Measurements from ENCODE around the gene DHX40. TPM values are rescaled to one million over a fixed set of nuclear protein-coding genes. Genes with fewer than 3 reads are reported as not detected.

The DHX40 gene, protein sequence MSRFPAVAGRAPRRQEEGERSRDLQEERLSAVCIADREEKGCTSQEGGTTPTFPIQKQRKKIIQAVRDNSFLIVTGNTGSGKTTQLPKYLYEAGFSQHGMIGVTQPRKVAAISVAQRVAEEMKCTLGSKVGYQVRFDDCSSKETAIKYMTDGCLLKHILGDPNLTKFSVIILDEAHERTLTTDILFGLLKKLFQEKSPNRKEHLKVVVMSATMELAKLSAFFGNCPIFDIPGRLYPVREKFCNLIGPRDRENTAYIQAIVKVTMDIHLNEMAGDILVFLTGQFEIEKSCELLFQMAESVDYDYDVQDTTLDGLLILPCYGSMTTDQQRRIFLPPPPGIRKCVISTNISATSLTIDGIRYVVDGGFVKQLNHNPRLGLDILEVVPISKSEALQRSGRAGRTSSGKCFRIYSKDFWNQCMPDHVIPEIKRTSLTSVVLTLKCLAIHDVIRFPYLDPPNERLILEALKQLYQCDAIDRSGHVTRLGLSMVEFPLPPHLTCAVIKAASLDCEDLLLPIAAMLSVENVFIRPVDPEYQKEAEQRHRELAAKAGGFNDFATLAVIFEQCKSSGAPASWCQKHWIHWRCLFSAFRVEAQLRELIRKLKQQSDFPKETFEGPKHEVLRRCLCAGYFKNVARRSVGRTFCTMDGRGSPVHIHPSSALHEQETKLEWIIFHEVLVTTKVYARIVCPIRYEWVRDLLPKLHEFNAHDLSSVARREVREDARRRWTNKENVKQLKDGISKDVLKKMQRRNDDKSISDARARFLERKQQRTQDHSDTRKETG
- total RNA-seq (2014; rRNA removed; shearing (Covaris generic)) (28.6 and 31.4 TPM in 2 replicates), total RNA-seq (2022) (32.8 and 33.2 TPM in 2 replicates), Bru-seq, nascent RNA (percentile 71 among the genes with signal in this experiment), BruChase-seq, experiment 1, labeled RNA remaining after a 6-hour chase (percentile 69 among the genes with signal in this experiment), BruChase-seq, experiment 2, labeled RNA remaining after a 2-hour chase (percentile 78 among the genes with signal in this experiment)
- long read RNA-seq, transcript DHX40-201 (18 exons, 3,660 nt): major isoform, 22 of 34 reads
- long read RNA-seq, partial matches to known transcripts: 6 of 34 reads
- long read RNA-seq, other reads (novel, unspliced or antisense): 6 of 34 reads

DNA sequence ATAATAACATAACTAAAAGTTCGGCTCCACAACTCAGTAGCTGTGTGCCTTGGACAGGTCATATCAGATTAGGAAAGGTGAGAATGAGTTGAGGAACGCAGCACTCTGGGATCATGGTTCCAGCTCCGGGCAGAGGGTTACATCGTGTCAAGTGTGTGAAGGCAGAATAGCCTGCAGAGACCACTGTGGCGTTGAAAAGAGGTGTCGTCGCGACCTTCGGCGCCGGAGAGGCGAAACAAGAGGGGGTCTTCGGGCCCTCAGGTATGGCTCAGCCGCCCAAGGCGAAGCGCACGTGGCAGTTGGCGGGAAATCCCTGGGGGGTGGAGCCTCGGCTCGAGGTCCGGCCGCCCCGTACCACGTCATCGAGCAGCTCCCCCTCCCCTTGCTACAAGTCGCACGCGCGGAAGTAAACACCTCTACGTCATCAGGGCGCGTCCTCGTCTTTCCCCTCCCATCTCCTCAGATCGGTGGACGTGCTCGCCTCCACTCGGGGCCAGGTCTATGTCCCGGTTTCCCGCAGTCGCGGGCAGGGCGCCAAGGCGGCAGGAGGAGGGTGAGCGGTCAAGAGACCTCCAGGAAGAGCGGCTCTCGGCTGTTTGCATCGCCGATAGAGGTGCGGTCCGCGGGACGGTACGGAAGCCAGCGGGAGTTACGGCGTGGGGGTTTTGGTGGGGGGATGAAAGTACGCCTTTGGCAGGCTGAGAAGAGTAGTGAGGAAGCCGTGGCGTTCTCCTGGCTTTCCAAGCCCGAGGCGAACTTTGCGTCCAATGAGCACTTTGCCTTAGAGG lies at the start of gene DHX40:
DHX40 (plus strand) TSS at position 440 of the 788 bp plus-strand sequence; CDS start at position 502, 62 bp downstream.
- peak within 1 kb of the TSS; percentile 33 for H3K27ac ChIP-seq (ENCODE audit: low read depth, low read length, poor library complexity, severe bottlenecking)
- peak within 1 kb of the TSS; percentile 94 for H2AFZ ChIP-seq (ENCODE audit: low read length)
- CTCF ChIA-PET (ENCODE audit: unreplicated experiment): no interaction called here
- H3K36me3 ChIP-seq (ENCODE audit: insufficient read depth, low read length): peaks cover 1% of the 10 kb centered on the region; the same call in 1 of the 2 replicates
- POLR2A ChIA-PET: interaction anchor here (0.6 to 1.1 kb wide), 5 partner anchors 117 to 1033 kb away, joined by 3 to 9 read pairs (median 3); no protein-coding TSS in a partner anchor
- H3K9me3 ChIP-seq (ENCODE audit: low read length): peaks cover 7% of the 10 kb centered on the region; the same call in 1 of the 2 replicates
- peak within 1 kb of the TSS; percentile 68 for H3K4me2 ChIP-seq (ENCODE audit: low read length)
- no peaks in the 10 kb centered on the region for H4K20me1 ChIP-seq (ENCODE audit: insufficient read depth, low read length)
- no TSS peak for BruUV-seq (replicated peaks)
- peaks cover 14% of the 10 kb centered on the region for H3K4me1 ChIP-seq (ENCODE audit: insufficient read depth, low read length, poor library complexity, severe bottlenecking)
- H3K9me2 ChIP-seq (ENCODE audit: insufficient read depth, low read length): no peaks in the 10 kb centered on the region
- DNase-seq (ENCODE audit: low spot score): peak; percentile 96
- intact Hi-C loops (cut with micrococcal nuclease; ENCODE audit: unreplicated experiment): loop anchor here (1.0 kb wide), 1 partner anchor 54 kb away; the partner anchor contains the start of gene CLTC
- TF ChIP-seq, protein P1, sequence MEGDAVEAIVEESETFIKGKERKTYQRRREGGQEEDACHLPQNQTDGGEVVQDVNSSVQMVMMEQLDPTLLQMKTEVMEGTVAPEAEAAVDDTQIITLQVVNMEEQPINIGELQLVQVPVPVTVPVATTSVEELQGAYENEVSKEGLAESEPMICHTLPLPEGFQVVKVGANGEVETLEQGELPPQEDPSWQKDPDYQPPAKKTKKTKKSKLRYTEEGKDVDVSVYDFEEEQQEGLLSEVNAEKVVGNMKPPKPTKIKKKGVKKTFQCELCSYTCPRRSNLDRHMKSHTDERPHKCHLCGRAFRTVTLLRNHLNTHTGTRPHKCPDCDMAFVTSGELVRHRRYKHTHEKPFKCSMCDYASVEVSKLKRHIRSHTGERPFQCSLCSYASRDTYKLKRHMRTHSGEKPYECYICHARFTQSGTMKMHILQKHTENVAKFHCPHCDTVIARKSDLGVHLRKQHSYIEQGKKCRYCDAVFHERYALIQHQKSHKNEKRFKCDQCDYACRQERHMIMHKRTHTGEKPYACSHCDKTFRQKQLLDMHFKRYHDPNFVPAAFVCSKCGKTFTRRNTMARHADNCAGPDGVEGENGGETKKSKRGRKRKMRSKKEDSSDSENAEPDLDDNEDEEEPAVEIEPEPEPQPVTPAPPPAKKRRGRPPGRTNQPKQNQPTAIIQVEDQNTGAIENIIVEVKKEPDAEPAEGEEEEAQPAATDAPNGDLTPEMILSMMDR (conservative IDR thresholded peaks at IDR 0.05; ENCODE audit: low read length): no peak
- TF ChIP-seq EZH2phosphoT487 (IDR thresholded peaks at IDR 0.05; ENCODE audit: borderline replicate concordance, low read depth, low read length): no peak
- peak within 1 kb of the TSS; percentile 94 for H3K4me3 ChIP-seq (ENCODE audit: low read depth, low read length, poor library complexity, severe bottlenecking)
- peaks cover 17% of the 10 kb centered on the region for H3K79me2 ChIP-seq (ENCODE audit: insufficient read depth, low read depth, low read length)

DNA sequence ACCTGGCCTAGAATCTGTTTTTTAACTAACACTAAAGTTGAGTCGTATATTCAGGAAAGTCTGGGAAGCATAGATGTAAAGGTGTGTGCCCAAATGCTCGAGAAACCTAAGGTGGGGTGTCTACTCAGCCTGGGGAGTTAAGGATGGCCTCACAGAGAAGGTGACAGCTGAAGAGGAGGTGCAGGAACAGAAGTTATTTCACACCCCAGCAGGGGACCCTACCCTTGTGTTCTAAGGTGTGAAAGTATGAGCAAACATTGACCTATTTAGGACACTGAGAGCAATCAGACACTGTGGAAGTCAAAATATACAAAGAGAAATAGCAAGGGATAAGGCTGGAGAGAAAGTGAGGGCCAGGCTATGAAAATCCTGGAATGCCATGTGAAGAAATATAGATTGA lies 49.0 kb upstream of the DHX40 start:
- no peaks in the 10 kb centered on the region for H4K20me1 ChIP-seq (ENCODE audit: insufficient read depth, low read length)
- no peak overlapping the region for H3K27ac ChIP-seq (ENCODE audit: low read depth, low read length, poor library complexity, severe bottlenecking)
- intact Hi-C loops (cut with micrococcal nuclease; ENCODE audit: unreplicated experiment): no loop called here
- ChIA-PET POLR2A (no interaction called here), CTCF (ENCODE audit: unreplicated experiment) (no interaction called here)
- H3K4me1 ChIP-seq (ENCODE audit: insufficient read depth, low read length, poor library complexity, severe bottlenecking): no peaks in the 10 kb centered on the region
- DNase-seq (ENCODE audit: low spot score): no peak
- H3K36me3 ChIP-seq (ENCODE audit: insufficient read depth, low read length): no peaks in the 10 kb centered on the region
- H2AFZ ChIP-seq (ENCODE audit: low read length): no peak overlapping the region
- no peaks in the 10 kb centered on the region for H3K9me2 ChIP-seq (ENCODE audit: insufficient read depth, low read length)
- TF ChIP-seq, protein P1 (conservative IDR thresholded peaks at IDR 0.05; ENCODE audit: low read length): no peak
- no peak for TF ChIP-seq EZH2phosphoT487 (IDR thresholded peaks at IDR 0.05; ENCODE audit: borderline replicate concordance, low read depth, low read length)
- H3K4me2 ChIP-seq (ENCODE audit: low read length): no peak overlapping the region
- H3K79me2 ChIP-seq (ENCODE audit: insufficient read depth, low read depth, low read length): no peaks in the 10 kb centered on the region
- H3K4me3 ChIP-seq (ENCODE audit: low read depth, low read length, poor library complexity, severe bottlenecking): no peak overlapping the region
- no peaks in the 10 kb centered on the region for H3K9me3 ChIP-seq (ENCODE audit: low read length)
- no TSS peak for BruUV-seq (replicated peaks)

Measured in OCI-LY7 (cell line).